Fibroblast of lung (primary cell): ENCODE results near the gene SLC39A5. TPM values are rescaled to one million over a fixed set of nuclear protein-coding genes. Genes with fewer than 3 reads are reported as not detected.

Source experiments
- DNase-seq, 2 donors: peaks; one replicate each; pipeline versions ENCODE4 v3.0.0 to v3.0.0-alpha.2; 2010; ENCODE audit warnings: low read depth in 2 of 2
- H2AFZ ChIP-seq: 2 replicates; pipeline ENCODE4 v1.5.1; 2012; ENCODE audit warnings: low read length, control low read depth, inconsistent platforms
- H3K27ac ChIP-seq: 2 replicates; pipeline ENCODE4 v1.5.1; 2011; ENCODE audit warnings: low read length, control low read depth; ENCODE audit not compliant: insufficient read depth
- H3K27me3 ChIP-seq: 2 replicates; pipeline ENCODE4 v1.5.1; 2011; ENCODE audit warnings: mild to moderate bottlenecking, low read length; ENCODE audit not compliant: control insufficient read depth, insufficient read depth
- H3K36me3 ChIP-seq: 2 replicates; pipeline ENCODE4 v1.5.1; 2011; ENCODE audit warnings: low read length; ENCODE audit not compliant: control insufficient read depth, insufficient read depth
- H3K4me1 ChIP-seq: 2 replicates; pipeline ENCODE4 v1.5.1; 2011; ENCODE audit warnings: low read length; ENCODE audit not compliant: control insufficient read depth, insufficient read depth; ENCODE audit errors: extremely low read depth
- H3K4me2 ChIP-seq: 2 replicates; pipeline ENCODE4 v1.5.1; 2011; ENCODE audit warnings: low read length, control low read depth; ENCODE audit not compliant: insufficient read depth; ENCODE audit errors: extremely low read depth
- H3K4me3 ChIP-seq, 4 experiments: fragments of 200-600 bp in 1 of 4; sonication (generic) in 1 of 4; replicated peaks in 1 of 4; 2 replicates each; pipeline ENCODE4 v1.5.1; 2011 to 2016; ENCODE audit warnings: low read length in 4 of 4, low read depth in 3 of 4, mild to moderate bottlenecking in 3 of 4, control low read depth in 2 of 4, inconsistent platforms in 1 of 4, mixed read lengths in 1 of 4; ENCODE audit not compliant: insufficient read depth in 1 of 4; ENCODE audit errors: control extremely low read depth in 1 of 4
- H3K79me2 ChIP-seq: 2 replicates; pipeline ENCODE4 v1.5.1; 2012; ENCODE audit warnings: mild to moderate bottlenecking, low read length, inconsistent platforms; ENCODE audit not compliant: control insufficient read depth, insufficient read depth
- H3K9ac ChIP-seq: 2 replicates; pipeline ENCODE4 v1.5.1; 2011; ENCODE audit warnings: mild to moderate bottlenecking, low read length, control low read depth; ENCODE audit not compliant: insufficient read depth
- H3K9me3 ChIP-seq: 2 replicates; pipeline ENCODE4 v1.5.1; 2012; ENCODE audit warnings: low read depth, low read length; ENCODE audit not compliant: control insufficient read depth, insufficient read depth
- H4K20me1 ChIP-seq: 2 replicates; pipeline ENCODE4 v1.5.1; 2011; ENCODE audit warnings: low read length; ENCODE audit not compliant: control insufficient read depth, insufficient read depth; ENCODE audit errors: extremely low read depth
- CTCF ChIP-seq, 2 donors: IDR thresholded peaks in 1 of 2; conservative IDR thresholded peaks in 1 of 2; 1 replicate in 1 of 2; 2 replicates in 1 of 2; pipeline ENCODE4 v1.5.1; 2011 to 2012; ENCODE audit warnings: low read length in 2 of 2, control low read depth in 1 of 2, inconsistent platforms in 1 of 2, low read depth in 1 of 2, mild to moderate bottlenecking in 1 of 2
- EZH2 ChIP-seq: IDR thresholded peaks from 2 replicates; pipeline ENCODE4 v1.5.1; 2012; ENCODE audit warnings: low read length, control low read depth, mild to moderate bottlenecking; ENCODE audit errors: missing control alignments
- polyA plus RNA-seq, 2 donors: library from polyadenylated mRNA; depleted of rRNA in 1 of 2; stranded (reverse) in 1 of 2; unstranded in 1 of 2; fragments of >200 nt; gene quantifications; 2 replicates each; pipeline ENCODE4 v1.2.1, GENCODE V29; 2011 to 2012; ENCODE audit warnings: missing spikeins in 1 of 2
- total RNA-seq: library from RNA; depleted of rRNA; stranded (reverse); fragments of >200 nt; gene quantifications from 2 replicates; pipeline ENCODE4 v1.2.1, GENCODE V29; 2014

SLC39A5 gene
- total and polyA plus RNA-seq, 2 donors (not counting 1 experiment from before 2014, with no cell fraction given): not detected

GRCh38 chr12:56236985-56237384, 7.1 kb downstream of the SLC39A5 start:
- no peaks in the 10 kb centered on the region for H3K79me2 ChIP-seq
- H3K4me2 ChIP-seq: no peak overlapping the region
- H4K20me1 ChIP-seq: no peaks in the 10 kb centered on the region
- no peaks in the 10 kb centered on the region for H3K4me1 ChIP-seq
- no peak for TF ChIP-seq EZH2
- no peak for TF ChIP-seq CTCF (conservative IDR thresholded peaks at IDR 0.05 in 1 of 2, IDR thresholded peaks at IDR 0.05 in 1 of 2; ENCODE audit: low read depth in 1 of 2, low read length in 2 of 2)
- no peak overlapping the region for H3K27ac ChIP-seq
- peaks cover 15% of the 10 kb centered on the region for H3K36me3 ChIP-seq
- no peak overlapping the region for H3K4me3 ChIP-seq
- H3K9ac ChIP-seq: no peak overlapping the region
- H2AFZ ChIP-seq: no peak overlapping the region
- H3K9me3 ChIP-seq: no peaks in the 10 kb centered on the region
- no peak for DNase-seq
- no peaks in the 10 kb centered on the region for H3K27me3 ChIP-seq

GRCh38 chr12:56237552-56237951, 7.7 kb downstream of the SLC39A5 start:
- Histone ChIP-seq H3K4me1 (no peaks in the 10 kb centered on the region), H3K36me3 (peaks cover 20% of the 10 kb centered on the region)

More at GRCh38 chr12:56237552-56237951, 7.7 kb downstream of the SLC39A5 start:
- Histone ChIP-seq H3K27me3 (no peaks in the 10 kb centered on the region), H2AFZ (no peak overlapping the region), H3K79me2 (no peaks in the 10 kb centered on the region), H3K27ac (no peak overlapping the region), H3K9me3 (no peaks in the 10 kb centered on the region), H3K4me3 (no peak overlapping the region), H3K9ac (no peak overlapping the region), H3K4me2 (no peak overlapping the region), H4K20me1 (no peaks in the 10 kb centered on the region)
- peak in 1 of 2 donors; percentile 13 for DNase-seq
- TF ChIP-seq EZH2 (no peak), CTCF (conservative IDR thresholded peaks at IDR 0.05 in 1 of 2, IDR thresholded peaks at IDR 0.05 in 1 of 2; ENCODE audit: low read depth in 1 of 2, low read length in 2 of 2) (no peak)
